Measurements from ENCODE around the gene ACCSL.

ACCSL gene

DNA sequence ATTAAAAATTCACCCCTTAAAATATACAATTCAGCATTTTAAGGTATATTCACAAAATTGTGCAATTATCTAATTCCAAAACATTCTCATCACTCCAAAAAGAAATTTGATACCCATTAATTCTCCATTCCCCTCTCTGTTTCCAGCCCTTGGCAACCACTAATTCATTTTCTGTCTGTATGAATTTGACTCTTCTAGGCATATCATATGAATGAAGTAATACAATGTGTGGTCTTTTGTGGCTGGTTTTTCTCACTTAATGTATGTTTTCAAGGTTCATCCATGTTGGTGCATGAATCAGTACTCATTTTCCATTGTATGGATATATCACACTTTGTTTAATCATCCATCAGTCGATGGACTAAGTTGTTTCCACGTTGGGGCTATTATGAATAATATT is 29.0 kb upstream of the ACCSL start:
- Histone ChIP-seq H3K79me2 (ENCODE audit: insufficient read depth, low read depth) (no peaks in the 10 kb centered on the region), H3K9ac (no peak overlapping the region), H3K36me3 (ENCODE audit: insufficient read depth) (no peaks in the 10 kb centered on the region), H3K4me1 (ENCODE audit: low read depth, poor library complexity, severe bottlenecking) (no peaks in the 10 kb centered on the region), H3K27me3 (ENCODE audit: insufficient read depth, low read depth) (no peaks in the 10 kb centered on the region), H2AFZ (ENCODE audit: low read depth) (no peak overlapping the region), H3K27ac (no peak overlapping the region), H3K4me2 (no peak overlapping the region), H4K20me1 (ENCODE audit: insufficient read depth) (no peaks in the 10 kb centered on the region), H3K4me3 (IDR thresholded peaks at IDR 0.05; ENCODE audit: insufficient read depth, low read depth, low read length) (no peak overlapping the region)
- TF ChIP-seq, protein P1, sequence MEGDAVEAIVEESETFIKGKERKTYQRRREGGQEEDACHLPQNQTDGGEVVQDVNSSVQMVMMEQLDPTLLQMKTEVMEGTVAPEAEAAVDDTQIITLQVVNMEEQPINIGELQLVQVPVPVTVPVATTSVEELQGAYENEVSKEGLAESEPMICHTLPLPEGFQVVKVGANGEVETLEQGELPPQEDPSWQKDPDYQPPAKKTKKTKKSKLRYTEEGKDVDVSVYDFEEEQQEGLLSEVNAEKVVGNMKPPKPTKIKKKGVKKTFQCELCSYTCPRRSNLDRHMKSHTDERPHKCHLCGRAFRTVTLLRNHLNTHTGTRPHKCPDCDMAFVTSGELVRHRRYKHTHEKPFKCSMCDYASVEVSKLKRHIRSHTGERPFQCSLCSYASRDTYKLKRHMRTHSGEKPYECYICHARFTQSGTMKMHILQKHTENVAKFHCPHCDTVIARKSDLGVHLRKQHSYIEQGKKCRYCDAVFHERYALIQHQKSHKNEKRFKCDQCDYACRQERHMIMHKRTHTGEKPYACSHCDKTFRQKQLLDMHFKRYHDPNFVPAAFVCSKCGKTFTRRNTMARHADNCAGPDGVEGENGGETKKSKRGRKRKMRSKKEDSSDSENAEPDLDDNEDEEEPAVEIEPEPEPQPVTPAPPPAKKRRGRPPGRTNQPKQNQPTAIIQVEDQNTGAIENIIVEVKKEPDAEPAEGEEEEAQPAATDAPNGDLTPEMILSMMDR (conservative IDR thresholded peaks at IDR 0.05; ENCODE audit: low read depth, low read length): no peak

DNA sequence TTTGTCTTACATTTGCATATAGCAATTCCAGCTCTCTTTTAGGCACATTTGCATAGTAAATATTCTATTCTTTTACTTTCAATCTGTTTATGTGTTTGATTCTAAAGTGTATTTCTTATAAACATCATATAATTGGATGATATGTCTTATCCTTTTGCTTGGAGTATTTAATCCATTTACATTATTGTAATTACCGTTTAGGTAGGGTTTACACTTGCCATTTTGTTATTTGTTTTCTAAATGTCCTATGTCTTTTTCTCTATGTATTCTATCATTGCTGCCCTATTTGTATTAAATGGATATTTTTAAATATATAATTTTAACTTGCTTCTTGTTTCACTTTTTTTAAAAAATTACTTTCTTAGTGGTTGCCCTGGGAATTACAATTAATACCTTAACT is 22.8 kb upstream of the ACCSL start:
- Histone ChIP-seq H2AFZ (ENCODE audit: low read depth) (no peak overlapping the region), H3K9ac (no peak overlapping the region), H3K79me2 (ENCODE audit: insufficient read depth, low read depth) (no peaks in the 10 kb centered on the region), H3K4me1 (ENCODE audit: low read depth, poor library complexity, severe bottlenecking) (no peaks in the 10 kb centered on the region), H3K4me2 (no peak overlapping the region), H3K27me3 (ENCODE audit: insufficient read depth, low read depth) (no peaks in the 10 kb centered on the region), H3K27ac (no peak overlapping the region), H3K4me3 (IDR thresholded peaks at IDR 0.05; ENCODE audit: insufficient read depth, low read depth, low read length) (no peak overlapping the region), H4K20me1 (ENCODE audit: insufficient read depth) (no peaks in the 10 kb centered on the region), H3K36me3 (ENCODE audit: insufficient read depth) (no peaks in the 10 kb centered on the region)
- TF ChIP-seq, protein P1 (conservative IDR thresholded peaks at IDR 0.05; ENCODE audit: low read depth, low read length): no peak

DNA sequence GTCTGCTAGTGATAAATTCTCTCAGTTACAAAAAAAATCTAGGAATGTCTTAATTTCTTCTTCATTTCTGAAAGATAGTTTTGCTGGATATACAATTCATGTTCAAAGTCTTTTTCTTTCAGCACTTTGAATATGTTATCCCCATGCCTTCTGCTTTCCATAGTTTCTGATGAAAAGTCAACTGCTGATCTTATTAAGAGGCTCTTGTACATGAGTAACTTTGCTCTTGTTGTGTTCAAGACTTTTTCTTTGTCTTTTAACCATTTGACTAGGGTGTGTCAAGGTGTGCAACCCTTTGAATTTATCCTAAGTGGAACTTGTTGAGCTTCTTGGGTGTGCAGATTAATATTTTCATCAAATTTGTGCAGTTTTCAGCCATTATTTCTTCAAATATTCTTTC is 22.1 kb upstream of the ACCSL start:
- Histone ChIP-seq H4K20me1 (ENCODE audit: insufficient read depth) (no peaks in the 10 kb centered on the region), H3K4me3 (IDR thresholded peaks at IDR 0.05; ENCODE audit: insufficient read depth, low read depth, low read length) (no peak overlapping the region), H2AFZ (ENCODE audit: low read depth) (no peak overlapping the region), H3K27ac (no peak overlapping the region), H3K4me1 (ENCODE audit: low read depth, poor library complexity, severe bottlenecking) (no peaks in the 10 kb centered on the region), H3K9ac (no peak overlapping the region), H3K27me3 (ENCODE audit: insufficient read depth, low read depth) (no peaks in the 10 kb centered on the region), H3K79me2 (ENCODE audit: insufficient read depth, low read depth) (no peaks in the 10 kb centered on the region), H3K4me2 (no peak overlapping the region), H3K36me3 (ENCODE audit: insufficient read depth) (no peaks in the 10 kb centered on the region)
- TF ChIP-seq, protein P1 (conservative IDR thresholded peaks at IDR 0.05; ENCODE audit: low read depth, low read length): no peak

DNA sequence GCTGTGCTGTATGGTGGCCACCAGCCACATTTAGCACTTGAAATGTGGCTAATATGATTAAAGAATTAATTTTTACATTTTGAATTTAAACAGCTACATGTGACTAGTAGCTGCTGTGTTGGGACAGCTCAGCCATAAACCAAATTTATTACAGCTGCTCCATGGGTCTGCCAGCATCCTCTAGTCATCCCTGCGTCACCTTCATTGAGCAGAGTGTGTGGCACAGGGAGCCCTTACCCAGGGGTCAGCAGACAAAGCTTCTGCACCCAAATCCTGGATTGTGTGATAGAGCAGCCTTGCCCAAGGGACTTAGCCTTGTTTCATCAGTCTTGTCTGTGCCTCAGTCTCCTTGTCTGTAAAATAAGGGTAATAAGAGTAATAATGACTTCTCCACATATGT is 19.4 kb upstream of the ACCSL start:
- Histone ChIP-seq H3K36me3 (ENCODE audit: insufficient read depth) (no peaks in the 10 kb centered on the region), H3K27ac (no peak overlapping the region)
- TF ChIP-seq, protein P1 (conservative IDR thresholded peaks at IDR 0.05; ENCODE audit: low read depth, low read length): no peak

More for the DNA sequence above, 19.4 kb upstream of the ACCSL start:
- H3K4me3 ChIP-seq (IDR thresholded peaks at IDR 0.05; ENCODE audit: insufficient read depth, low read depth, low read length): no peak overlapping the region
- no peaks in the 10 kb centered on the region for H3K4me1 ChIP-seq (ENCODE audit: low read depth, poor library complexity, severe bottlenecking)
- H3K9ac ChIP-seq: no peak overlapping the region
- H3K79me2 ChIP-seq (ENCODE audit: insufficient read depth, low read depth): no peaks in the 10 kb centered on the region
- no peak overlapping the region for H3K4me2 ChIP-seq
- H3K27me3 ChIP-seq (ENCODE audit: insufficient read depth, low read depth): no peaks in the 10 kb centered on the region
- no peak overlapping the region for H2AFZ ChIP-seq (ENCODE audit: low read depth)
- no peaks in the 10 kb centered on the region for H4K20me1 ChIP-seq (ENCODE audit: insufficient read depth)
